Measurements from ENCODE around the gene GRIN2A. TPM values are rescaled to one million over a fixed set of nuclear protein-coding genes. Genes with fewer than 3 reads are reported as not detected.

The GRIN2A gene
- polyA plus RNA-seq, 1 experiment = not detected

DNA sequence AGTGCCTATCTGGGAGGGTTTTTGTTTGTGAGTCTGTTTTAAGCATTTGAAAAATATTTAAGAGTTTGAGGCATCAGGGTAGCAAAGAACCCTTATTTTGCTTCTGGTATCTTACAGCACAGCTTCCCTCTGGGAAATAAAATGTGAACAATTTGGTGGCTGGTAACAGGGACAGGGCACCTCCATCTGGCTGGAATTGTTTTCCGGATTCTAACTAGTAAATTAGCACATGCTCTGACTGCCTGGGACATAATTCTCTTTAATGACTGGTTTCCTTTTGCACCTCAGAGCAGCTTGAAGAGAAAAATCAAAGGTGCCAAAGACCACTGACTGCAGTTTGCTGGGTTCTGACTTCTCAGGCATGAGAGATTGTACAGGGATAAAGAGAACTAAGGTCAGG is 469.1 kb downstream of the GRIN2A start:
- ChIA-PET CTCF (interaction anchor here (0.7 kb wide), 1 partner anchor 392 kb away, joined by 3 read pairs; no protein-coding TSS in a partner anchor), POLR2A (no interaction called here)
- Histone ChIP-seq H3K4me3 (ENCODE audit: low read depth, low read length) (no peak overlapping the region), H3K36me3 (ENCODE audit: control insufficient read depth, insufficient read depth, low read length) (no peaks in the 10 kb centered on the region), H3K27me3 (ENCODE audit: control insufficient read depth, insufficient read depth, low read length) (no peaks in the 10 kb centered on the region)
- TF ChIP-seq, protein P1, sequence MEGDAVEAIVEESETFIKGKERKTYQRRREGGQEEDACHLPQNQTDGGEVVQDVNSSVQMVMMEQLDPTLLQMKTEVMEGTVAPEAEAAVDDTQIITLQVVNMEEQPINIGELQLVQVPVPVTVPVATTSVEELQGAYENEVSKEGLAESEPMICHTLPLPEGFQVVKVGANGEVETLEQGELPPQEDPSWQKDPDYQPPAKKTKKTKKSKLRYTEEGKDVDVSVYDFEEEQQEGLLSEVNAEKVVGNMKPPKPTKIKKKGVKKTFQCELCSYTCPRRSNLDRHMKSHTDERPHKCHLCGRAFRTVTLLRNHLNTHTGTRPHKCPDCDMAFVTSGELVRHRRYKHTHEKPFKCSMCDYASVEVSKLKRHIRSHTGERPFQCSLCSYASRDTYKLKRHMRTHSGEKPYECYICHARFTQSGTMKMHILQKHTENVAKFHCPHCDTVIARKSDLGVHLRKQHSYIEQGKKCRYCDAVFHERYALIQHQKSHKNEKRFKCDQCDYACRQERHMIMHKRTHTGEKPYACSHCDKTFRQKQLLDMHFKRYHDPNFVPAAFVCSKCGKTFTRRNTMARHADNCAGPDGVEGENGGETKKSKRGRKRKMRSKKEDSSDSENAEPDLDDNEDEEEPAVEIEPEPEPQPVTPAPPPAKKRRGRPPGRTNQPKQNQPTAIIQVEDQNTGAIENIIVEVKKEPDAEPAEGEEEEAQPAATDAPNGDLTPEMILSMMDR (IDR thresholded peaks at IDR 0.05; ENCODE audit: insufficient read depth, low read depth, low read length) = no peak
- no peak for DNase-seq (ENCODE audit: low read depth)

DNA sequence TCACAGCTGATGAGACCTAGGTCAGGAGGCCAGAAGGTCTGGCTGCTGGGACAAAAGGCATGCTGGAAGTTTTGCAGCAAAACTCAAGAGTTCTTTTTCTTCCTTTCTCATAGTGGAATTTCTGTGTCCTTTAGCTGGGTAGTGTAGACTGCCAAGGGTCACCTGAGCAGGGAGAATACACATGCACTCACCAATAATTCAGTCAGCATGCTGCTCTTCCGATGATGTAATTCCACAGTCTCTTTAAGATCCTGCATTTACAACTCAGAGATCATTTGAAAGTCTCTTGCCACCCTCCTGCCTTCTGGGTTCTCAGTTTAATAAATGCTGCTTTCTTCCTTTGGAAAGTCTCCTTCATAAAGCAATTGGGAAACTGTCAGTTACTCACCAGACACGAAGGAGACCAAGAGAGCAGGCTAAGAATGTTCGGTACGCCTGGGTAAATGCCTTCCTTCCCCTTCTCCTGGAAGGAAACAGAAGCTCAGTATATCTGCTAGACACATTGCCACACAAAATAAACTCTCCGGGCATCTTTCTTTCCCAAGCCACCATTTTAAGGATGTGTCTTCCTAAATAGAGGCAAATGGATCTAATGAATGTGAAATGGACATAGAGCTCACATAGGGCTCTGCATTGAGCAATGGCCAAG is 473.1 kb downstream of the GRIN2A start:
- DNase-seq (ENCODE audit: low read depth) = no peak
- Histone ChIP-seq H3K27me3 (ENCODE audit: control insufficient read depth, insufficient read depth, low read length) (no peaks in the 10 kb centered on the region), H3K4me3 (ENCODE audit: low read depth, low read length) (no peak overlapping the region), H3K36me3 (ENCODE audit: control insufficient read depth, insufficient read depth, low read length) (no peaks in the 10 kb centered on the region)
- CTCF ChIA-PET = no interaction called here
- POLR2A ChIA-PET = no interaction called here
- TF ChIP-seq, protein P1 (IDR thresholded peaks at IDR 0.05; ENCODE audit: insufficient read depth, low read depth, low read length) = no peak

DNA sequence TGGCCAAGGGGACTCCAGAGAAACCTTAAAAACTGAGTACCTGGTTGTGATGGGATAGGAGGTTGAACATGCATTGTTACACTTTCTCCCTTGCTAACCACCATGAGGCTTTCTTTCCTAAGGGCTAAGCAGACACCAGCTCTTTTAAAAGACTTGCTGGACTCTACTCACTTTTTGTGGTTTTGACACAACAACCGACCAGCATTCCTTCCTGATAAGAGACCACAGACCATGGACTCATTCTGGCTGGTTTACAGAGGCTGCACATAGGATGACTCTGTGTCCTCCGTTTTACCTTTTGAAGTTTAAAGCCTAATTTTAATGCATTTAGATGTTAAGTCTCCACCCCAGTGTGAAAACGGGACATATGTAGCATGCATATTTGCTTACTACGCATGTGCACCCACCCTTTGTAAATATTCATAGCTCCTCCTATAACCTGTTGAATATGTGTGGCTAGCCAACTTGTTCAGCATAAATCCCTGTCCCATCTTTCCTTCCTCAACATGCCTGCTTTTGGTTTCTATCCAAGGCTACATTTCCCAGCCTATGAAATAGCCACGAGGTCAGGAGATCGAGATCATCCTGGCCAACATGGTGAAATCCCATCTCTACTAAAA is 475.9 kb downstream of the GRIN2A start:
- TF ChIP-seq, protein P1 (IDR thresholded peaks at IDR 0.05; ENCODE audit: insufficient read depth, low read depth, low read length) = no peak
- POLR2A ChIA-PET = no interaction called here
- Histone ChIP-seq H3K27me3 (ENCODE audit: control insufficient read depth, insufficient read depth, low read length) (no peaks in the 10 kb centered on the region), H3K4me3 (ENCODE audit: low read depth, low read length) (no peak overlapping the region), H3K36me3 (ENCODE audit: control insufficient read depth, insufficient read depth, low read length) (no peaks in the 10 kb centered on the region)
- CTCF ChIA-PET = no interaction called here
- DNase-seq (ENCODE audit: low read depth) = no peak

DNA sequence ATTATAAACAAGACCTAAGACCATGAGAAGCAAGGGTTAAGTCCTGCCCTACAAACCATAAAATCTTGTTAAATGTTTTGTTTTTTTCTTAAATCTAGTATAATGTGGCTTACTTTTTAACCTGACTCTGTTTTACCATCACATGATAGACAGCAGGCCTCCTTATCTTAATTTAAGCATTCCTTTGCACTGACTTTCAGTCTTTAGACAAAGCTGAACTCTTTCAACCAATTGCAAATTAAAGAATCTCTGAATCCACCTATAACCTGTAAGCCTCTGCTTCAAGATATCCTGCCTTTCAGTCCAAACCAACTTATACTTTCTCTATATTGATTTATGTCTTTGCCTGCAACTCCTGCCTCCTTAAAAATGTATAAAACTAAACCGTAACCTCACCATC is 478.5 kb downstream of the GRIN2A start:
- TF ChIP-seq, protein P1 (IDR thresholded peaks at IDR 0.05; ENCODE audit: insufficient read depth, low read depth, low read length) = no peak
- POLR2A ChIA-PET = no interaction called here
- Histone ChIP-seq H3K36me3 (ENCODE audit: control insufficient read depth, insufficient read depth, low read length) (no peaks in the 10 kb centered on the region), H3K27me3 (ENCODE audit: control insufficient read depth, insufficient read depth, low read length) (no peaks in the 10 kb centered on the region), H3K4me3 (ENCODE audit: low read depth, low read length) (no peak overlapping the region)
- CTCF ChIA-PET = no interaction called here
- no peak for DNase-seq (ENCODE audit: low read depth)

Small RNA genes lying within 50 kb of the gene (small RNA-seq; reads per million reads assigned to genes)
- not detected for gene RN7SL493P (ENCODE audit: insufficient read length, low read depth, low replicate concordance)

Other genes starting within 250 kb of the GRIN2A start
- 2.5 and 3.8 TPM in 2 replicates for gene ATF7IP2, start 203.6 kb upstream of the GRIN2A start, polyA plus RNA-seq (2011; rRNA removed)